Measurements from ENCODE around the gene ABCC4. TPM values are rescaled to one million over a fixed set of nuclear protein-coding genes. Genes with fewer than 3 reads are reported as not detected.

The ABCC4 gene
- total and polyA plus RNA-seq, 2 donors from 2014 or later: 11.3 to 52.4 TPM

DNA sequence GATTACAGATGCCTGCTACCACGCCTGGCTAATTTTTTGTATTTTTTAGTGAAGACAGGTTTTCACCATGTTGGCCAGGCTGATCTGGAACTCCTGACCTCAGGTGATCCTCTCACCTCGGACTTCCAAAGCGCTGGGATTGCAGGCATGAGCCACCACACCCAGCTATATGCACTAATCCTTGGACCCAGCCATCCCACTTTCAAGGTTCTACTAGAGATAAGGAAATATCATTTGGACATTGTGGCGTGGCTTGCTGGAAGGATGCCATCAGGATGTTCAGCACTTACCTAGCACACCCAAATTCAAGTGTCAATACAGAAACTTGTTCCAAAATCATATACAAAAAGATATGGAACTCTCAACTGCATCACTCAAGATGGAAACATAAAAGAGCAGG lies 136.4 kb downstream of the ABCC4 start:
- intact Hi-C loops (cut with DNase I): no loop called here
- FAIRE-seq (no peak), DNase-seq (no peak)
- Histone ChIP-seq H3K4me3 (ENCODE audit: low read length in 3 of 3) (no peak overlapping the region), H3K27me3 (ENCODE audit: control insufficient read depth, insufficient read depth, low read length) (no peaks in the 10 kb centered on the region), H3K36me3 (ENCODE audit: control insufficient read depth in 2 of 3, insufficient read depth in 3 of 3, low read length in 3 of 3) (peaks cover 0 to 5% (median 0%) of the 10 kb centered on the region in 3 donors), H3K27ac (ENCODE audit: low read depth in 2 of 2, low read length in 2 of 2) (no peak overlapping the region), H3K9ac (ENCODE audit: low read length in 3 of 3) (no peak overlapping the region), H3K4me1 (ENCODE audit: control insufficient read depth in 2 of 3, insufficient read depth in 2 of 3, low read depth in 1 of 3, low read length in 3 of 3) (no peaks in the 10 kb centered on the region), H3K9me3 (ENCODE audit: control insufficient read depth in 2 of 3, insufficient read depth in 1 of 3, low read length in 3 of 3) (no peaks in the 10 kb centered on the region)
- TF ChIP-seq, protein P1, sequence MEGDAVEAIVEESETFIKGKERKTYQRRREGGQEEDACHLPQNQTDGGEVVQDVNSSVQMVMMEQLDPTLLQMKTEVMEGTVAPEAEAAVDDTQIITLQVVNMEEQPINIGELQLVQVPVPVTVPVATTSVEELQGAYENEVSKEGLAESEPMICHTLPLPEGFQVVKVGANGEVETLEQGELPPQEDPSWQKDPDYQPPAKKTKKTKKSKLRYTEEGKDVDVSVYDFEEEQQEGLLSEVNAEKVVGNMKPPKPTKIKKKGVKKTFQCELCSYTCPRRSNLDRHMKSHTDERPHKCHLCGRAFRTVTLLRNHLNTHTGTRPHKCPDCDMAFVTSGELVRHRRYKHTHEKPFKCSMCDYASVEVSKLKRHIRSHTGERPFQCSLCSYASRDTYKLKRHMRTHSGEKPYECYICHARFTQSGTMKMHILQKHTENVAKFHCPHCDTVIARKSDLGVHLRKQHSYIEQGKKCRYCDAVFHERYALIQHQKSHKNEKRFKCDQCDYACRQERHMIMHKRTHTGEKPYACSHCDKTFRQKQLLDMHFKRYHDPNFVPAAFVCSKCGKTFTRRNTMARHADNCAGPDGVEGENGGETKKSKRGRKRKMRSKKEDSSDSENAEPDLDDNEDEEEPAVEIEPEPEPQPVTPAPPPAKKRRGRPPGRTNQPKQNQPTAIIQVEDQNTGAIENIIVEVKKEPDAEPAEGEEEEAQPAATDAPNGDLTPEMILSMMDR (IDR thresholded peaks at IDR 0.05; ENCODE audit: borderline replicate concordance, extremely low read depth, insufficient read depth): no peak

DNA sequence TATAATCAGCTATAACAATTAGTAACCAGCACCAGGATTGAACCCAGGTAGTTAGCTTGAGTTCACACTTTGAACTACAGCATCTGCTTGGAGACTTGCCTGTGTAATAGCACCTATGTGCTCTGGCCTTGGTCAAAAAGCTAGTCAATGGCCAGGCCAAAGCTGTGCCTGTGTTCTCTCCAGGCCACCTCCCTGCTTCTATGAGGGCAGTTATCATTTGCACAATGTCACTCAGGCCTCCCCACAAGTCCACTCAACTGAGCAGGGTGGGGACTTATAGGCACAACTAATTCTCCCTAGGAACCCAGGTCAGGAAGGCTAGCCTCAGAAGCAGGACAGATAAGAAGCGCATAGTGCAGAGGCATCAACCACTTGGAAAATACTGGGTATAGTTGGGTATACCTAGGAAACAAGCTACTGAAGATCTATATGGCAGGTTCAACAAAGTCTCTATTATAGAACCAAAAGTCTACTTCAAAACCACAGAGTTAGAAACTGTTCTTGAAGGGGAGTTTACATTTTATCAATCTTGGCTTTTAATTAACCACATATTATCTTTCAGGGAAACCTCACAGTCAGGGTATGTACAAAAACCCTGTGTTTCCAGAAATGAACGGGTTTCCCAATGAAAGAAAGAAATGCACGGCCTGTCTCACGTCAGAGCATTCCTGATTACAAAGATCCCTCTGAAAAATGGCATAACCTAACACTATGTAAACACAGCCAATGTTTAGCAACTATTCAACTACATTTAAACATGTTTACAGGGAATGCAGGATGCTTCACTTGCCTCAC lies 140.9 kb downstream of the ABCC4 start:
- Histone ChIP-seq H3K27ac (ENCODE audit: low read depth in 2 of 2, low read length in 2 of 2) (no peak overlapping the region), H3K9ac (ENCODE audit: low read length in 3 of 3) (no peak overlapping the region), H3K4me3 (ENCODE audit: low read length in 3 of 3) (no peak overlapping the region), H3K36me3 (ENCODE audit: control insufficient read depth in 2 of 3, insufficient read depth in 3 of 3, low read length in 3 of 3) (no peaks in the 10 kb centered on the region), H3K27me3 (ENCODE audit: control insufficient read depth, insufficient read depth, low read length) (no peaks in the 10 kb centered on the region), H3K4me1 (ENCODE audit: control insufficient read depth in 2 of 3, insufficient read depth in 2 of 3, low read depth in 1 of 3, low read length in 3 of 3) (no peaks in the 10 kb centered on the region), H3K9me3 (ENCODE audit: control insufficient read depth in 2 of 3, insufficient read depth in 1 of 3, low read length in 3 of 3) (no peaks in the 10 kb centered on the region)
- intact Hi-C loops (cut with DNase I): no loop called here
- TF ChIP-seq, protein P1 (IDR thresholded peaks at IDR 0.05; ENCODE audit: borderline replicate concordance, extremely low read depth, insufficient read depth): no peak
- FAIRE-seq (no peak), DNase-seq (no peak)

DNA sequence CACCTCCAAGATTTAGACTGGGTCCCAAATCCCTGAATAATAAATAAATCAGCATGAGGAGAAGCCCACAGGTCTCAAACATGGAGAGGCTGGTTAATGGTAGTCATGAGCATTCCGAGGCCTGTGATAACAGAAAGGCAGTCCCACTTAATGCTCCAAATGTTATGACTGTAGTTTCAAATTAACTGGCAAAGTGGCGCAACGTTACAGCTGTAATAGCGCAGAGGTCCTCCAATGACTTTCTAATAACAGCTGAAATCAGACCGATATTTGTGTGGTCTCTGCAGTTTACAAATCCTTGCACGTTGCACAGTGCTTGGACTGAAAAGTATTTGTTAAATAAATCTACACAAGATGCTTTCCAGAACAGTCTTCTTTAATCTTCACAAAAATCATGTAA lies 141.8 kb downstream of the ABCC4 start:
- H3K36me3 ChIP-seq (ENCODE audit: control insufficient read depth in 2 of 3, insufficient read depth in 3 of 3, low read length in 3 of 3): no peaks in the 10 kb centered on the region
- no peaks in the 10 kb centered on the region for H3K9me3 ChIP-seq (ENCODE audit: control insufficient read depth in 2 of 3, insufficient read depth in 1 of 3, low read length in 3 of 3)
- DNase-seq: no peak
- H3K4me1 ChIP-seq (ENCODE audit: control insufficient read depth in 2 of 3, insufficient read depth in 2 of 3, low read depth in 1 of 3, low read length in 3 of 3): no peaks in the 10 kb centered on the region
- FAIRE-seq: no peak
- H3K27me3 ChIP-seq (ENCODE audit: control insufficient read depth, insufficient read depth, low read length): no peaks in the 10 kb centered on the region
- TF ChIP-seq, protein P1 (IDR thresholded peaks at IDR 0.05; ENCODE audit: borderline replicate concordance, extremely low read depth, insufficient read depth): no peak
- H3K4me3 ChIP-seq (ENCODE audit: low read length in 3 of 3): no peak overlapping the region
- H3K9ac ChIP-seq (ENCODE audit: low read length in 3 of 3): no peak overlapping the region
- no peak overlapping the region for H3K27ac ChIP-seq (ENCODE audit: low read depth in 2 of 2, low read length in 2 of 2)
- intact Hi-C loops (cut with DNase I): no loop called here

All from kidney (tissue), 14 donors.